GM23248 (cell line): ENCODE measurements around the gene TUBB1. TPM values are rescaled to one million over a fixed set of nuclear protein-coding genes. Genes with fewer than 3 reads are reported as not detected.

ENCODE experiments used
- DNase-seq: peaks from one replicate; pipeline ENCODE4 v3.0.0-alpha.2; 2015
- H2AFZ ChIP-seq: fragments of 200-600 bp; sonication (generic); 2 replicates; pipeline ENCODE4 v1.6.1; 2016; ENCODE audit warnings: antibody characterized with exemption
- H3F3A ChIP-seq: fragments of 200-600 bp; sonication (generic); 2 replicates; pipeline ENCODE4 v1.6.1; 2016; ENCODE audit warnings: mild to moderate bottlenecking, antibody characterized with exemption, mixed run types; ENCODE audit not compliant: insufficient read depth
- H3K27ac ChIP-seq: fragments of 200-600 bp; sonication (generic); 2 replicates; pipeline ENCODE4 v1.5.1; 2016; ENCODE audit warnings: mild to moderate bottlenecking
- H3K27me3 ChIP-seq: fragments of 200-600 bp; sonication (generic); replicated peaks from 2 replicates; pipeline ENCODE4 v1.6.1; 2016; ENCODE audit warnings: mild to moderate bottlenecking; ENCODE audit not compliant: insufficient read depth
- H3K36me3 ChIP-seq: fragments of 200-600 bp; sonication (generic); 2 replicates; pipeline ENCODE4 v1.6.1; 2016; ENCODE audit warnings: low read depth, mild to moderate bottlenecking
- H3K4me1 ChIP-seq: fragments of 200-600 bp; sonication (generic); 2 replicates; pipeline ENCODE4 v1.6.1; 2016; ENCODE audit warnings: mild to moderate bottlenecking; ENCODE audit not compliant: insufficient read depth
- H3K4me2 ChIP-seq: fragments of 200-600 bp; sonication (generic); one replicate; pipeline ENCODE4 v1.6.1; 2016; ENCODE audit warnings: mild to moderate bottlenecking; ENCODE audit not compliant: unreplicated experiment
- H3K4me3 ChIP-seq: fragments of 200-600 bp; sonication (generic); 2 replicates; pipeline ENCODE4 v1.5.1; 2016; ENCODE audit warnings: mild to moderate bottlenecking
- H3K79me2 ChIP-seq: fragments of 200-600 bp; sonication (generic); 2 replicates; pipeline ENCODE4 v1.6.1; 2016; ENCODE audit warnings: mild to moderate bottlenecking; ENCODE audit not compliant: insufficient read depth
- H3K9ac ChIP-seq: fragments of 200-600 bp; sonication (generic); 2 replicates; pipeline ENCODE4 v1.6.1; 2016; ENCODE audit warnings: mild to moderate bottlenecking
- H3K9me2 ChIP-seq: fragments of 200-600 bp; sonication (generic); 2 replicates; pipeline ENCODE4 v1.6.1; 2016; ENCODE audit warnings: mixed run types, mild to moderate bottlenecking, moderate library complexity; ENCODE audit not compliant: insufficient read depth
- H3K9me3 ChIP-seq: fragments of 200-600 bp; sonication (generic); one replicate; pipeline ENCODE4 v1.6.1; 2017; ENCODE audit warnings: low read depth
- H4K20me1 ChIP-seq: fragments of 200-600 bp; sonication (generic); 2 replicates; pipeline ENCODE4 v1.6.0; 2016; ENCODE audit not compliant: insufficient read depth
- EZH2 ChIP-seq: fragments of 200-600 bp; sonication (generic); IDR thresholded peaks from 2 replicates; pipeline ENCODE4 v1.6.1; 2018; ENCODE audit warnings: antibody characterized with exemption, mild to moderate bottlenecking; ENCODE audit not compliant: insufficient read depth, poor library complexity, severe bottlenecking
- EZH2phosphoT487 ChIP-seq: fragments of 200-600 bp; sonication (generic); IDR thresholded peaks from 2 replicates; pipeline ENCODE4 v1.6.1; 2018; ENCODE audit warnings: antibody characterized with exemption, moderate library complexity, mild to moderate bottlenecking, low read depth; ENCODE audit not compliant: insufficient read depth
- WGBS, 2 experiments: methylation state at CpG; one replicate each; pipeline ENCODE4 v1.1.6; 2015 to 2017; ENCODE audit warnings: low lambda C conversion rate in 2 of 2, low coverage in 1 of 2; ENCODE audit errors: missing lambda C conversion rate in 2 of 2; 5-methylcytosine and 5-hydroxymethylcytosine counted together
- in situ Hi-C: fragments of 300-500 bp; cut with MboI; formaldehyde crosslinking; loops from 2 replicates; pipeline ENCODE4 v1.15.0; 2020
- polyA plus RNA-seq: library from polyadenylated mRNA; unstranded; fragments of >200 nt; fragmentation: Nextera tagmentation; extraction: Ambion mirVana; gene quantifications from 2 replicates; pipeline ENCODE4 v1.2.1, GENCODE V29; 2016
- total RNA-seq: library from RNA; depleted of rRNA; stranded (reverse); fragments of >200 nt; shearing (Covaris generic); gene quantifications from 2 replicates; pipeline ENCODE4 v1.2.3, GENCODE V29; 2014

Gene TUBB1
- total and polyA plus RNA-seq, 2 experiments from 2014 or later, result 0.09 TPM; not detected in 1

- Histone ChIP-seq H3K9me3 (no peaks in the 10 kb centered on the region), H3K27ac (no peak overlapping the region), H3K4me3 (no peak overlapping the region), H4K20me1 (no peaks in the 10 kb centered on the region), H3K4me2 (no peak overlapping the region), H3K79me2 (peaks cover 39% of the 10 kb centered on the region), H3K9me2 (no peaks in the 10 kb centered on the region), H2AFZ (no peak overlapping the region), H3F3A (peaks cover 21% of the 10 kb centered on the region), H3K4me1 (no peaks in the 10 kb centered on the region; the same call in 1 of the 2 replicates), H3K36me3 (peaks cover 48% of the 10 kb centered on the region; the same call in 1 of the 2 replicates), H3K9ac (no peak overlapping the region), H3K27me3 (no peaks in the 10 kb centered on the region)
- DNase-seq, result no peak
- in situ Hi-C loops, result no loop called here
- TF ChIP-seq EZH2 (no peak), EZH2phosphoT487 (no peak)
- 96 to 97% methylated on average over 10 of the region's 10 CpGs for WGBS, 2 experiments
These were observed 30.0 kb upstream of the TUBB1 start for GRCh38 chr20:58989196-58989595.

DNA sequence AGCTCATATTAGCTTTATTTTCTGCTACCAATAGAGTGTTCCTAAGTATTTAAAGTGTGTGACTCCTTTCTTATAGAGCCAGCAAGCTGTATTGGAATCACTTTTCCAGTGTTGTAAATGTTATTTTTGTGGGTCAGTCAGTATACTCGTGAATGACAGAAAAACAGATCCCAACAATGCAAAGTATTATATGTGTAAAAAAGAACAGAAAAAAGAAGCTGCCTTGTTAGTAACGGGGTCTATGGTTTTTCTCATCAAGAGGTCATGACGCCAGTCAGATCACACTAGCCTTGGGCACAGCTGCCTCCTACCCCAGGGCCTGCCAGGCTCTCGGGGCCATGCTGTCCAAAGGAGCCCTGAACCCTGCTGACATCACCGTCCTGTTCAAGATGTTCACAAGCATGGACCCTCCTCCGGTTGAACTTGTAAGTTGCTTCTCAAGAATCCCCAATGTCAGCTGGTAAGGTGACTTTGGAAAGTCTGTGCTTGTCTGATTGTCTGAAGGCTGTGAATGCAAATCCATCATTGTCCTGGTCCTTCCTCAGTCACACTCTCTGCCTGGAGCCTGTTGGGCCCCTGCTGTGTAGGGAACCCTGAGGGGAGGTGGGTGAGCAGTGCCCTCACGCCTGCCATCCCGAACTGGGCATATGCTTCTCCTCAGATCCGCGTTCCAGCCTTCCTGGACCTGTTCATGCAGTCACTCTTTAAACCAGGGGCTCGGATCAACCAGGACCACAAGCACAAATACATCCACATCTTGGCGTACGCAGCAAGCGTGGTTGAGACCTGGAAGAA, 28.4 kb upstream of the TUBB1 start:
- H3K9me3 ChIP-seq, result no peaks in the 10 kb centered on the region
- H3K79me2 ChIP-seq, result peaks cover 22% of the 10 kb centered on the region
- H3F3A ChIP-seq, result peaks cover 30% of the 10 kb centered on the region
- no peak overlapping the region for H2AFZ ChIP-seq
- H3K4me2 ChIP-seq, result no peak overlapping the region
- no peak for DNase-seq
- H3K27me3 ChIP-seq, result no peaks in the 10 kb centered on the region
- no peak overlapping the region for H3K4me3 ChIP-seq
- no peaks in the 10 kb centered on the region for H3K9me2 ChIP-seq
- H3K36me3 ChIP-seq, result peaks cover 48% of the 10 kb centered on the region; the same call in 1 of the 2 replicates
- TF ChIP-seq EZH2phosphoT487, result no peak
- no peaks in the 10 kb centered on the region for H3K4me1 ChIP-seq
- no peak overlapping the region for H3K27ac ChIP-seq
- 84 to 85% methylated on average over 14 of the region's 14 CpGs for WGBS, 2 experiments
- in situ Hi-C loops, result no loop called here
- H3K9ac ChIP-seq, result no peak overlapping the region
- no peaks in the 10 kb centered on the region for H4K20me1 ChIP-seq

DNA sequence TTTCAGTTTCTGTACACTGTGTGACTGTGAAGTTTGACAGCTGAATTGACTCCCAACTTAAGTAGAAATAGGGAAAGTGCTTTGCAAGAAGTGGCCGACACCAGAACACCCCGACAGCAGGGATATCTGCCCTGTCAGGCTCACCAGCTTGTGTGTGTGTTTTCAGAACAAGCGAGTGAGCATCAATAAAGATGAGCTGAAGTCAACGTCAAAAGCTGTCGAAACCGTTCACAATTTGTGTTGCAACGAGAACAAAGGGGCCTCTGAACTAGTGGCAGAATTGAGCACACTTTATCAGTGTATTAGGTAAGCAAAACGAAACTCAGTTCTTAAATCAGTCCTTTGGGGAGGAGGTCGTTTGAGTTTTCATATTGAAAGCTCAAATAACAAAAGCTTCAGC, 27.5 kb upstream of the TUBB1 start:
- Histone ChIP-seq H3K27me3 (no peaks in the 10 kb centered on the region), H3K27ac (no peak overlapping the region), H3K79me2 (peaks cover 14% of the 10 kb centered on the region), H3K9ac (no peak overlapping the region), H3K36me3 (peaks cover 54% of the 10 kb centered on the region; the same call in 1 of the 2 replicates), H3K4me1 (no peaks in the 10 kb centered on the region), H3K9me3 (no peaks in the 10 kb centered on the region), H3K4me2 (no peak overlapping the region), H4K20me1 (no peaks in the 10 kb centered on the region), H3K4me3 (no peak overlapping the region), H3F3A (peaks cover 38% of the 10 kb centered on the region), H2AFZ (no peak overlapping the region), H3K9me2 (no peaks in the 10 kb centered on the region)
- DNase-seq, result no peak
- in situ Hi-C loops, result no loop called here
- no peak for TF ChIP-seq EZH2
- TF ChIP-seq EZH2phosphoT487, result no peak
- WGBS, 2 experiments, result 93 to 94% methylated on average over 9 of the region's 9 CpGs

GRCh38 chr20:58992911-58993310, 26.3 kb upstream of the TUBB1 start:
- Histone ChIP-seq H3K27me3 (no peaks in the 10 kb centered on the region), H3F3A (peaks cover 40% of the 10 kb centered on the region), H3K9me2 (no peaks in the 10 kb centered on the region), H4K20me1 (no peaks in the 10 kb centered on the region), H3K4me1 (no peaks in the 10 kb centered on the region), H3K9me3 (no peaks in the 10 kb centered on the region), H3K4me3 (no peak overlapping the region), H2AFZ (no peak overlapping the region), H3K79me2 (peaks cover 2% of the 10 kb centered on the region), H3K4me2 (no peak overlapping the region), H3K9ac (no peak overlapping the region), H3K36me3 (peaks cover 53% of the 10 kb centered on the region; the same call in 1 of the 2 replicates), H3K27ac (no peak overlapping the region)
- TF ChIP-seq EZH2 (no peak), EZH2phosphoT487 (no peak)
- WGBS, 2 experiments, result 83 to 91% methylated on average over 3 of the region's 3 CpGs
- DNase-seq, result no peak
- in situ Hi-C loops, result no loop called here
